HepG2 (cell line): ENCODE measurements around the gene MT1A. TPM values are rescaled to one million over a fixed set of nuclear protein-coding genes. Genes with fewer than 3 reads are reported as not detected.

ENCODE experiments used
- BORCS8-MEF2B ChIP-seq: sonication (generic); formaldehyde crosslinking; IDR thresholded peaks from 2 replicates; pipeline ENCODE4 v1.8.0; 2022; ENCODE audit warnings: mild to moderate bottlenecking, missing genetic modification reagents
- EP300 ChIP-seq, 3 experiments: sonication (generic) in 1 of 3; formaldehyde crosslinking in 1 of 3; IDR thresholded peaks; 2 replicates each; pipeline versions ENCODE4 v1.5.1 to v1.6.1; 2011 to 2020; ENCODE audit warnings: low read depth in 2 of 3, low read length in 2 of 3, borderline replicate concordance in 1 of 3, improper control_type of control experiment in 1 of 3, mild to moderate bottlenecking in 1 of 3, missing genetic modification reagents in 1 of 3, moderate library complexity in 1 of 3
- FOXM1 ChIP-seq: sonication (generic); formaldehyde crosslinking; IDR thresholded peaks from 2 replicates; pipeline ENCODE4 v1.5.0; 2020; ENCODE audit warnings: missing genetic modification reagents
- GTF2F1 ChIP-seq: fragments of 150-350 bp; IDR thresholded peaks from 2 replicates; pipeline ENCODE4 v1.6.1; 2014; ENCODE audit warnings: low read length
- HMGXB3 ChIP-seq: sonication (generic); formaldehyde crosslinking; IDR thresholded peaks from 2 replicates; pipeline ENCODE4 v1.4.0; 2020; ENCODE audit warnings: missing genetic modification reagents, borderline replicate concordance
- MLLT10 ChIP-seq: sonication (generic); formaldehyde crosslinking; IDR thresholded peaks from 2 replicates; pipeline ENCODE4 v1.4.0; 2020; ENCODE audit warnings: missing genetic modification reagents
- NBN ChIP-seq: fragments of 450-650 bp; conservative IDR thresholded peaks from 2 replicates; pipeline ENCODE4 v1.6.1; 2017
- REXO4 ChIP-seq: sonication (generic); formaldehyde crosslinking; IDR thresholded peaks from 2 replicates; pipeline ENCODE4 v1.8.0; 2022; ENCODE audit warnings: missing genetic modification reagents, mild to moderate bottlenecking, borderline replicate concordance
- SALL1 ChIP-seq: sonication (generic); formaldehyde crosslinking; IDR thresholded peaks from 2 replicates; pipeline ENCODE4 v1.8.0; 2022; ENCODE audit warnings: mild to moderate bottlenecking, missing genetic modification reagents
- SNAI1 ChIP-seq: sonication (generic); formaldehyde crosslinking; IDR thresholded peaks from 2 replicates; pipeline ENCODE4 v1.5.0; 2020; ENCODE audit warnings: mild to moderate bottlenecking, missing genetic modification reagents, borderline replicate concordance
- U2AF1 ChIP-seq: fragments of 200-400 bp; formaldehyde crosslinking; optimal IDR thresholded peaks from 2 replicates; pipeline ENCODE3; 2017; ENCODE audit warnings: mild to moderate bottlenecking, low read depth, low read length
- ZBTB37 ChIP-seq: sonication (generic); formaldehyde crosslinking; IDR thresholded peaks from 2 replicates; pipeline ENCODE4 v1.4.0; 2020; ENCODE audit warnings: mild to moderate bottlenecking, missing genetic modification reagents
- ZBTB7A ChIP-seq: sonication (generic); formaldehyde crosslinking; IDR thresholded peaks from 2 replicates; pipeline ENCODE4 v1.8.0; 2022; ENCODE audit warnings: mild to moderate bottlenecking, missing genetic modification reagents
- ZKSCAN5 ChIP-seq: sonication (generic); formaldehyde crosslinking; IDR thresholded peaks from 2 replicates; pipeline ENCODE4 v1.5.1; 2020; ENCODE audit warnings: mild to moderate bottlenecking, missing genetic modification reagents
- ZNF232 ChIP-seq: sonication (generic); formaldehyde crosslinking; IDR thresholded peaks from 2 replicates; pipeline ENCODE4 v1.4.0; 2020; ENCODE audit warnings: missing genetic modification reagents, borderline replicate concordance
- polyA plus RNA-seq, 8 experiments: library from polyadenylated mRNA; depleted of rRNA in 3 of 8; stranded (reverse) in 7 of 8; unstranded in 1 of 8; fragments of >200 nt; fragmentation: Illumina TruSeq in 4 of 8; extraction: Trizol in 4 of 8; gene quantifications; 2 replicates each; pipeline versions ENCODE4 v1.2.1 to v1.2.3, GENCODE V29; 2011 to 2016; ENCODE audit warnings: low read depth in 4 of 8, missing spikeins in 1 of 8, mixed read lengths in 1 of 8; ENCODE audit not compliant: insufficient read depth in 1 of 8
- total RNA-seq, 5 experiments: library from RNA; depleted of rRNA; stranded (reverse); fragments of >200 nt; fragmentation: Illumina TruSeq; extraction: Trizol; gene quantifications; 2 replicates each; pipeline ENCODE4 v1.2.3, GENCODE V29; 2016; ENCODE audit warnings: low read depth in 1 of 5
- TF ChIP-seq, protein P1 (sequence below): sonication (generic); formaldehyde crosslinking; IDR thresholded peaks from 2 replicates; pipeline ENCODE4 v1.9.0; 2021; ENCODE audit warnings: missing genetic modification reagents, borderline replicate concordance
- TF ChIP-seq, protein P2 (sequence below): sonication (generic); formaldehyde crosslinking; IDR thresholded peaks from 2 replicates; pipeline ENCODE4 v1.4.0; 2020; ENCODE audit warnings: missing genetic modification reagents, borderline replicate concordance
- TF ChIP-seq, protein P3 (sequence below): sonication (generic); formaldehyde crosslinking; IDR thresholded peaks from 2 replicates; pipeline ENCODE4 v1.4.0; 2020; ENCODE audit warnings: missing genetic modification reagents

The MT1A gene
- total and polyA plus RNA-seq, 2 of the 13 experiments (the other 11 are each of a cell fraction or from before 2014, with no cell fraction given): 8.3 to 10.4 TPM

- TF ChIP-seq, protein P1, sequence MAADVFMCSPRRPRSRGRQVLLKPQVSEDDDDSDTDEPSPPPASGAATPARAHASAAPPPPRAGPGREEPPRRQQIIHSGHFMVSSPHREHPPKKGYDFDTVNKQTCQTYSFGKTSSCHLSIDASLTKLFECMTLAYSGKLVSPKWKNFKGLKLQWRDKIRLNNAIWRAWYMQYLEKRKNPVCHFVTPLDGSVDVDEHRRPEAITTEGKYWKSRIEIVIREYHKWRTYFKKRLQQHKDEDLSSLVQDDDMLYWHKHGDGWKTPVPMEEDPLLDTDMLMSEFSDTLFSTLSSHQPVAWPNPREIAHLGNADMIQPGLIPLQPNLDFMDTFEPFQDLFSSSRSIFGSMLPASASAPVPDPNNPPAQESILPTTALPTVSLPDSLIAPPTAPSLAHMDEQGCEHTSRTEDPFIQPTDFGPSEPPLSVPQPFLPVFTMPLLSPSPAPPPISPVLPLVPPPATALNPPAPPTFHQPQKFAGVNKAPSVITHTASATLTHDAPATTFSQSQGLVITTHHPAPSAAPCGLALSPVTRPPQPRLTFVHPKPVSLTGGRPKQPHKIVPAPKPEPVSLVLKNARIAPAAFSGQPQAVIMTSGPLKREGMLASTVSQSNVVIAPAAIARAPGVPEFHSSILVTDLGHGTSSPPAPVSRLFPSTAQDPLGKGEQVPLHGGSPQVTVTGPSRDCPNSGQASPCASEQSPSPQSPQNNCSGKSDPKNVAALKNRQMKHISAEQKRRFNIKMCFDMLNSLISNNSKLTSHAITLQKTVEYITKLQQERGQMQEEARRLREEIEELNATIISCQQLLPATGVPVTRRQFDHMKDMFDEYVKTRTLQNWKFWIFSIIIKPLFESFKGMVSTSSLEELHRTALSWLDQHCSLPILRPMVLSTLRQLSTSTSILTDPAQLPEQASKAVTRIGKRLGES (CRISPR knock-in tag): no peak
- TF ChIP-seq ZNF232: no peak
- TF ChIP-seq SALL1 (CRISPR knock-in tag): peak; percentile 52; the same call in 1 of the 2 replicates
- no peak for TF ChIP-seq HMGXB3
- no peak for TF ChIP-seq U2AF1
- no peak for TF ChIP-seq SNAI1
- no peak for TF ChIP-seq BORCS8-MEF2B (CRISPR knock-in tag)
- no peak for TF ChIP-seq FOXM1
- TF ChIP-seq ZBTB7A (CRISPR knock-in tag): no peak
- TF ChIP-seq ZKSCAN5: no peak
- TF ChIP-seq EP300 (IDR thresholded peaks at IDR 0.05; ENCODE audit: low read depth in 2 of 2, low read length in 2 of 2): no peak
- no peak for TF ChIP-seq EP300 (CRISPR knock-in tag; IDR thresholded peaks at IDR 0.05; ENCODE audit: borderline replicate concordance)
- TF ChIP-seq ZBTB37 (CRISPR knock-in tag): no peak
- no peak for TF ChIP-seq GTF2F1
- TF ChIP-seq, protein P2, sequence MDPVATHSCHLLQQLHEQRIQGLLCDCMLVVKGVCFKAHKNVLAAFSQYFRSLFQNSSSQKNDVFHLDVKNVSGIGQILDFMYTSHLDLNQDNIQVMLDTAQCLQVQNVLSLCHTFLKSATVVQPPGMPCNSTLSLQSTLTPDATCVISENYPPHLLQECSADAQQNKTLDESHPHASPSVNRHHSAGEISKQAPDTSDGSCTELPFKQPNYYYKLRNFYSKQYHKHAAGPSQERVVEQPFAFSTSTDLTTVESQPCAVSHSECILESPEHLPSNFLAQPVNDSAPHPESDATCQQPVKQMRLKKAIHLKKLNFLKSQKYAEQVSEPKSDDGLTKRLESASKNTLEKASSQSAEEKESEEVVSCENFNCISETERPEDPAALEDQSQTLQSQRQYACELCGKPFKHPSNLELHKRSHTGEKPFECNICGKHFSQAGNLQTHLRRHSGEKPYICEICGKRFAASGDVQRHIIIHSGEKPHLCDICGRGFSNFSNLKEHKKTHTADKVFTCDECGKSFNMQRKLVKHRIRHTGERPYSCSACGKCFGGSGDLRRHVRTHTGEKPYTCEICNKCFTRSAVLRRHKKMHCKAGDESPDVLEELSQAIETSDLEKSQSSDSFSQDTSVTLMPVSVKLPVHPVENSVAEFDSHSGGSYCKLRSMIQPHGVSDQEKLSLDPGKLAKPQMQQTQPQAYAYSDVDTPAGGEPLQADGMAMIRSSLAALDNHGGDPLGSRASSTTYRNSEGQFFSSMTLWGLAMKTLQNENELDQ (CRISPR knock-in tag): no peak
- no peak for TF ChIP-seq NBN
- TF ChIP-seq, protein P3, sequence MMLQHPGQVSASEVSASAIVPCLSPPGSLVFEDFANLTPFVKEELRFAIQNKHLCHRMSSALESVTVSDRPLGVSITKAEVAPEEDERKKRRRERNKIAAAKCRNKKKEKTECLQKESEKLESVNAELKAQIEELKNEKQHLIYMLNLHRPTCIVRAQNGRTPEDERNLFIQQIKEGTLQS (CRISPR knock-in tag): no peak
- no peak for TF ChIP-seq MLLT10
- TF ChIP-seq REXO4 (CRISPR knock-in tag): no peak
These were observed 28.4 kb upstream of the MT1A start (continued) for GRCh38 chr16:56610017-56610608.
